Breast epithelium (tissue), 3 donors: ENCODE data around the gene LDLR.

Experiments used
- CTCF ChIP-seq, 3 donors: fragments of 450-650 bp; IDR thresholded peaks; one replicate each; pipeline ENCODE4 v1.5.1; 2016 to 2017; ENCODE audit warnings: antibody characterized with exemption in 3 of 3, mild to moderate bottlenecking in 3 of 3, moderate library complexity in 3 of 3
- POLR2A ChIP-seq: fragments of 450-650 bp; IDR thresholded peaks from one replicate; pipeline ENCODE4 v1.6.1; 2016; ENCODE audit warnings: antibody characterized with exemption, mild to moderate bottlenecking, moderate library complexity
- POLR2AphosphoS5 ChIP-seq, 3 donors: sonication (generic); formaldehyde crosslinking; IDR thresholded peaks; one replicate each; pipeline ENCODE4 v1.6.1; 2017; ENCODE audit warnings: antibody characterized with exemption in 3 of 3

GRCh38 chr19:11180346-11180745 lies 91.1 kb downstream of the LDLR start:
- TF ChIP-seq CTCF (IDR thresholded peaks at IDR 0.05) (no peak), POLR2A (no peak), POLR2AphosphoS5 (IDR thresholded peaks at IDR 0.05) (no peak)
